Inferior parietal cortex (tissue), 1 donor: Measurements from ENCODE around the gene CHD9.
"Not testable (repeated sequence)": the region's sequence is repeated elsewhere in the genome, so short reads cannot be mapped to it uniquely, and the experiment has no call there.

Experiments used
- DNase-seq: peaks from one replicate; pipeline ENCODE4 v3.0.0-alpha.2; 2016; ENCODE audit errors: extremely low spot score

CHD9 gene

GRCh38 chr16:53071748-53072301, 17.0 kb downstream of the CHD9 start:
- DNase-seq = no peak

DNA sequence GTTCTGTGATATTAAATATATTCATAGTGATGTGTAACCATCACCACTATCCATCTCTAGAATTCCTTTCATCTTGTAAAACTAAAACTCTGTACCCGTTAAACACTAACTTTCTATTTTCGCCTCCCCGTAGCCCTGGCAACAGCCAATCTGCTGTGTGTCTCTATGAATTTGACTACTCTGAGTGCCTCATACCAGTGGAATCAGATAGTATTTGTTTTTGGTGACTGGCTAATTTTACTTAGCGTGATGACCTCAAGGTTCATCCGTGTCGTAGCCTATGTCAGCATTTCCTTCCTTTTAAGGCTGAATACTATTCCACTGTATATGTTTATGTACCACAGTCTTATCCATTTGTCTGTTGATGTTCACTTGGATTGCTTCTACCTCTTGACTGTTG, 18.2 kb downstream of the CHD9 start:
- DNase-seq = no peak

- DNase-seq = not testable (repeated sequence)
These were observed 19.5 kb downstream of the CHD9 start for GRCh38 chr16:53074296-53074695.

GRCh38 chr16:53075461-53075860, 20.7 kb downstream of the CHD9 start:
- DNase-seq = not testable (repeated sequence)

DNA sequence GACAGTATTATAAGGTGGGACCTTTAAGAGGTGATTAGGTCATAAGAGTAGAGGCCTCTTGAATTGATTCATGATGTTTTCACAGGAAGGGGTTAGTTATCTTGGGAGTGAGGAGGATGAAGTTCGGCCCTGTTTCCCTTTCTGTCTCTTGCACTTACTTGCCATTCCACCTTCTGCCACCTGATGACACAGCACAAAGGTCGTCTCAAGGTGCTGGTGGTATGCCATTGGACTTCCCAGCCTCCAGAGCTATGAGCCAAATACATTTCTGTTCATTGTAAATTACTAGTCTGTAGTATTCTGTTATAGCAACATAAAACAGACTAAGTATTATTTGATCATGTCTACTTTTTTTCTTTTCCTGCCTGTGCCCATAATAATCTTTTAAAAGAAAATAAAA, 23.5 kb downstream of the CHD9 start:
- no peak for DNase-seq

- no peak for DNase-seq
These were observed 24.1 kb downstream of the CHD9 start for GRCh38 chr16:53078765-53079485.

- no peak for DNase-seq
These were observed 25.7 kb downstream of the CHD9 start for GRCh38 chr16:53080345-53081031.

- no peak for DNase-seq
These were observed 26.2 kb downstream of the CHD9 start for GRCh38 chr16:53081032-53081424.

DNA sequence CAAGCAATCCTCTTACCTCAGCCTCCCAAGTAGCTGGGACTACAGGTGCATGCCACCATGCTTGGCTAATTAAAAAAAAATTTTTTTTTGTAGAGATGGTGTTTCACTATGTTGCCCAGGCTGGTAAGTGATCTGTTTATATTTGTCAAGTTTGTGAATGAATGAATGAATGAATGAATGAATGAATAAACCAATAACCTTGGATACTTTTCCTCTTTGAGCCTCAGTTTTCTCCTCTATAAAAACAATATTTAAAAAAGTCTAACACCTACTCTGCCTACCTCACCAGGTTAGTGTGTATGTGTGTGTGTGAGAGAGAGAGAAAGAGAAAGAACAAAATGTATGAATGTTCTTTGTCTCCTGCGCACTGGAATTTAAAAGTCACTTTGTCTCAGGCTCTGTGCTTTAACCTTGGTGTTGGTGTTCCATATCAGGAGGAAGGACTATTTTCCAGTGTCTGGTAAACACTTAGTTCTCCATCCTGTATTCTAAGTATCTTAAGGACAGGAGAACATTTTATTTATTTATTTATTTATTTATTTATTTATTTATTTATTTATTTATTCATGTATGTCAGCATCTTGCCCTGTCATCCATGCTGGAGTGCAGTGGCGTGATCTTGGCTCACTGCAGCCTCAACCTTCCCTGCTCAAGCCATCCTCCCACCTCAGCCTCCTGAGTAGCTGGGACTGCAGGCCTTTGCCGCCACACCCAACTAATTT, 27.1 kb downstream of the CHD9 start:
- no peak for DNase-seq

DNA sequence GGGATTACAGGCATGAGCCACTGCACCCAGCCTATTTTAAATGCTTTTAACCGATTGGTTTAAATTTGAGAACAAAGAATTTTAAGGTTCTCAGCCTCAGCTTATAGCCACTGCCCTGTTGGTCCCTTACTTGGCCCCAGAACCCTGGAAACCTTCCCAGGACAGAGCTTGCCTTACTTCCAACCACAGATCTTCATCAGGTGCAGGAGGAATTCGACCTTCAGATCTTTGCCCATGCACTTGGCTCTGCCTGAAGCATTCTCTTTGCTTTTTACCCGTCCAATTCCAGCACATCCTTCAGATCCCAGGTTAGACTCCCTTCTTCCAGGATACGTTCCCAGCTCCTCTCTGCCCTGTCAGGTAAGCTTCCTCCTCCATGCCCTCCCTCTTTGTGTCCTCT, 27.7 kb downstream of the CHD9 start:
- no peak for DNase-seq

DNA sequence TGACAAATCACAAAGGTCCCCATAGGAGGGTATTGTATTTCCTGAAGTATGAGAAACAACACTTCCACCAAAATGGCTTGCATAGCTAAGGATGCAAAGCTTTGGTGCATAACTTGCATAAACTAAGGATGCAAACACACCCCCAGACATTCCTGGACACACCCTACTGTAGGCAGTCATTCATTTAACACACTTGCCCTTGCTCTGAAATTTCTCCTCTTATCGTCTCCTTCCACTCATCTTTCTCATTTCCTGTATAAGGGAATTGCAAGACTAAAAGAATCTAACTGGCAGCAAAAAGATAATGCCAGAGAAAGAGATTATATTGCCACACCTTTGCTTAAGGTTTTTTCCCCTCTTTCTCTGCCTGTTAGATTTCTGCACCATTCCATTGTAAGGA, 28.3 kb downstream of the CHD9 start:
- DNase-seq = no peak

GRCh38 chr16:53084141-53084541, 29.4 kb downstream of the CHD9 start:
- DNase-seq = no peak

DNA sequence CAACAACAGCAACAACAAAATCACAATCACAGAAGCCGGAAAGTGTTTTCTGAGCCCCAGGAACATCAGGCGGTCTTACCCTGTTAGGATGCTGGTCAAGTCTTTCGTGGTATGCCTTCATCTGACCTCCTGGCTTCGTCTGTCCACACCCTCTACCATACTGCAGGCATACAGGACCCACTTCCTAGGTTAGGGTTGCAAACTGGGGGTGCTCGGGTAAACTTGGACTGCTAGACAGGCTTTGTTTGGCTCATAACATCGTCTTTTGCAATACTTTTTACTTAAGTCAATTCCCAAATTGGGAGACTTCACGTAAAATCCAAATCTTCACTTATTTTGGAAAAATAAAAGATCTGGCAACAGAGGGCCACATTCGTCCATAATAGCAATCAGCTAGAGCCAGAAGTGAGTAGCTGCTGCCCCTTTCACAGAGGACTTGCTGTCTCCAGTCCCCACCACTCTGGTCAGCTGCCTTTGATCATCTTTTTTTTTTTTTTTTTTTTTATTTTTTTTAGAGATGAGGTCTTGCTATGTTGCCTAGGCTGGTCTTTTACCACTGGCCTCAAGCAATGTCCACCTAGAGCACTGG, 30.0 kb downstream of the CHD9 start:
- DNase-seq = no peak

DNA sequence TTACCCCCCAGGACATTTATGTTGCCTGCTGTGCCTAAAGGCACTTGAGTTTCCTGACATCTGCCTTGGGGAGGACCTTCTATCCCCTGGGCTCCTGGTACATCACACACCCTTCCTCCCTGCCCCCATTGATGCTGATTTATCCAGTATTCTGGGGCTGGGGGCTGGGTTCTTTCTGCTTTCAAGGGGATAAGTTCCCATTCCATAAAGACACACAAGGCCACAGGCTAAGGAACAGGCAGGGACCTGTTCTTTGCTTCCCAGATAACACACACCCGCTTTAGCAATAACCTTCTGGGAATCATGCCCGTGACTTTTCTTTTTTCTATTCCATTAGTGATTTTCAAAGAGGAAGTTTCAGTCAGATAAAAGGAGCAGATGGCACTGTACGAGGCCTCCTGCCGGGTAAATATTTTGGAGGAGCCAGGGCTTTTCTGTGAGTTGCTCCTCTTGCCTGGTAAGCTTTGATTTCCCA, 30.6 kb downstream of the CHD9 start:
- DNase-seq = no peak

GRCh38 chr16:53085931-53086421, 31.2 kb downstream of the CHD9 start:
- no peak for DNase-seq

DNA sequence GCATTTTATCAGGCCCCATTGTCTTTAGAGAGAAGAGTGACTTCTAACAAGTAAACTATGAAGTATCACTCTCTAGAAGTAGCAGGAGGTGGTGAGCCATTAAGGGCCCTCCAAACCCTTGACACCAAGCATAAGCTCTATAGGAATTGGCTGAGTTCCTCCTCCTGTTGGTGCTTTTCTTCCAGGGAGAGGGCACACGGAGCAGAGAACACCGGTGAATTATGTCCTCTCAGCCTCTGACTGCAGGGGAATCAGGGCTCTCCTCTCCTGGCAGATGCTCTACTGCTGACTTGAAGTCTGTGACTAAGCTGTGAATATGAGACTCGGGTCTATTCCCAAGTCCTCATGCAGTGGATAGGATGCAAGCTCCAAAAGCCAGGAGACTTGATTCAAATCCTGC, 32.3 kb downstream of the CHD9 start:
- no peak for DNase-seq

DNA sequence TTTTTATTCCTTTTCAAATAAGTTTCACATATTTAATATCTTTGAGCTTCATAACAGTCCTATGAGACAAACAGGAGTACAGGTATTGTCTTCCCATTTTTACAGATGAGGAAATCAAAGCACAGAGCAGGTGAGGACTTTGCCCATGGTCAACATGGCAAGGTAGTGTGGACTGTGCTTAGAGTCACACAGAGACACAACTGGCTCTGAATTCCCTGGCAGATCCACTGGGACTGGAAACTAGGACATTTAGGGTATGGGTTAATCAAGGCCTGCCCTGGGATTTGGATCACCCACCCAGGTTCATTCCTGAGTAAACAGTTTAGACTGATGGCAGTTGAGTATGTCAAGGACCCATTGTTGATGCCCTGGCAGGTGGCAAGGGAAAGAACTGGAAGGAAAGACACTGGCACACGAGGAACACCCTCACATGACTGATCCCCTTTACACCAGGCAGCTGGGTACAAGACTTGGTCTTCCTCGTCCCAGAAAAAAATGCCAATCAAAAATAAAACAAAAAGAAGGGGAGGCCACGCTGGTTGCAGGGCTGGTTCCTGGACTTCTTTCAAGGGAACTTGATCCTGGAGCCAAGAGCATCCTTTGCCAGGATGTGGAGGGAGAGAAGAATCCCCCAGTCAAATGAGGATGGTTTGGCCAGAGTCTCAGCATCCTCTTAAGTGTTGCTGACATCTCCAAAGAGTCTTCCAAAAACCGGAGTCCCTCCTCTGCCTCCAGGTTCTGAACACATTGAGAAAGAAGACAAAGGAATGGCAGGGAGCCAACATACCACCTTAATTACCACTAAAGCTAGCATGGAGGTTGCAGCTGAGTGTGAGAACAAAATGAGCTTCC, 34.9 kb downstream of the CHD9 start:
- DNase-seq = no peak

GRCh38 chr16:53090286-53090590, 35.4 kb downstream of the CHD9 start:
- no peak for DNase-seq

- peak; percentile 80 for DNase-seq
These were observed 36.0 kb downstream of the CHD9 start for GRCh38 chr16:53090591-53091411.
